WTC11 (cell line): ENCODE measurements around the gene SSH2. TPM values are rescaled to one million over a fixed set of nuclear protein-coding genes. Genes with fewer than 3 reads are reported as not detected.

Source experiments
- ATAC-seq: fragments of 200-7000 bp; cut with Tn5 transposase; 2 replicates; pipeline ENCODE4 v1.10.0; 2021; ENCODE audit warnings: mild to moderate bottlenecking, moderate library complexity
- CTCF ChIA-PET: fragments of 300-600 bp; sonication (Branson Sonifier 250); formaldehyde crosslinking; loops from one replicate; lab custom pipeline; 2021; ENCODE audit warnings: antibody characterized with exemption; lab: Charles Lee
- POLR2A ChIA-PET: fragments of 350-600 bp; sonication (Branson Sonifier 250); formaldehyde crosslinking; loops from one replicate; lab custom pipeline; 2021; ENCODE audit warnings: antibody characterized with exemption; lab: Charles Lee
- DNase-seq: peaks from one replicate; pipeline ENCODE4 v3.0.0; 2021; ENCODE audit warnings: low spot score
- H3K27ac Mint-ChIP-seq: 2 replicates; pipeline ENCODE4 v1.8.0; 2021; ENCODE audit warnings: mixed read lengths
- H3K27me3 Mint-ChIP-seq: 2 replicates; pipeline ENCODE4 v1.8.0; 2021; ENCODE audit warnings: low read depth, mild to moderate bottlenecking, moderate library complexity, mixed read lengths
- H3K36me3 Mint-ChIP-seq: 2 replicates; pipeline ENCODE4 v1.8.0; 2021; ENCODE audit warnings: mixed read lengths
- H3K4me1 Mint-ChIP-seq: 2 replicates; pipeline ENCODE4 v1.8.0; 2022; ENCODE audit warnings: mixed read lengths
- H3K4me3 Mint-ChIP-seq: 2 replicates; pipeline ENCODE4 v1.8.0; 2021; ENCODE audit warnings: mild to moderate bottlenecking, moderate library complexity, mixed read lengths
- H3K9me3 Mint-ChIP-seq: 2 replicates; pipeline ENCODE4 v1.8.0; 2021; ENCODE audit warnings: mixed read lengths
- ATF3 ChIP-seq: sonication (generic); formaldehyde crosslinking; conservative IDR thresholded peaks from 2 replicates; pipeline ENCODE4 v1.8.1; 2022; ENCODE audit warnings: mild to moderate bottlenecking, missing genetic modification reagents
- CBFB ChIP-seq: sonication (generic); formaldehyde crosslinking; IDR thresholded peaks from 2 replicates; pipeline ENCODE4 v1.8.1; 2022; ENCODE audit warnings: mild to moderate bottlenecking, low read depth, missing genetic modification reagents
- CTCF ChIP-seq: fragments of 200-600 bp; IDR thresholded peaks from 2 replicates; pipeline ENCODE4 v1.8.0; 2022; ENCODE audit warnings: antibody characterized with exemption
- FOXP1 ChIP-seq: sonication (generic); formaldehyde crosslinking; IDR thresholded peaks from 2 replicates; pipeline ENCODE4 v1.8.0; 2022; ENCODE audit warnings: missing genetic modification reagents, mild to moderate bottlenecking, moderate library complexity, borderline replicate concordance
- GTF2I ChIP-seq: fragments of 250-450 bp; sonication (Bioruptor Pico); conservative IDR thresholded peaks from 2 replicates; pipeline ENCODE4 v1.4.0; 2021; ENCODE audit warnings: mild to moderate bottlenecking
- HMGA2 ChIP-seq: fragments of 250-450 bp; sonication (Bioruptor Pico); IDR thresholded peaks from 2 replicates; pipeline ENCODE4 v1.4.0; 2021; ENCODE audit warnings: mild to moderate bottlenecking, moderate library complexity
- MYBL2 ChIP-seq: sonication (generic); formaldehyde crosslinking; IDR thresholded peaks from 2 replicates; pipeline ENCODE4 v1.8.1; 2023; ENCODE audit warnings: mild to moderate bottlenecking, moderate library complexity, missing genetic modification reagents
- NFATC4 ChIP-seq: fragments of 250-450 bp; sonication (Bioruptor Pico); IDR thresholded peaks from 2 replicates; pipeline ENCODE4 v1.9.0; 2021; ENCODE audit warnings: mild to moderate bottlenecking
- NR2C2 ChIP-seq: sonication (generic); formaldehyde crosslinking; IDR thresholded peaks from 2 replicates; pipeline ENCODE4 v1.8.0; 2022; ENCODE audit warnings: mild to moderate bottlenecking, missing genetic modification reagents
- PRDM15 ChIP-seq: sonication (generic); formaldehyde crosslinking; IDR thresholded peaks from 2 replicates; pipeline ENCODE4 v1.8.0; 2022; ENCODE audit warnings: missing genetic modification reagents
- PRRX2 ChIP-seq: fragments of 250-450 bp; sonication (Bioruptor Pico); IDR thresholded peaks from 2 replicates; pipeline ENCODE4 v1.8.0; 2021; ENCODE audit warnings: mild to moderate bottlenecking
- TEAD1 ChIP-seq: sonication (generic); formaldehyde crosslinking; IDR thresholded peaks from 2 replicates; pipeline ENCODE4 v1.8.0; 2022; ENCODE audit warnings: mild to moderate bottlenecking, missing genetic modification reagents
- TEAD4 ChIP-seq: sonication (generic); formaldehyde crosslinking; IDR thresholded peaks from 2 replicates; pipeline ENCODE4 v1.8.0; 2022; ENCODE audit warnings: mild to moderate bottlenecking, missing genetic modification reagents
- ZBTB21 ChIP-seq: sonication (generic); formaldehyde crosslinking; IDR thresholded peaks from 2 replicates; pipeline ENCODE4 v1.8.1; 2023; ENCODE audit warnings: mild to moderate bottlenecking, missing genetic modification reagents, borderline replicate concordance
- ZNF138 ChIP-seq: sonication (generic); formaldehyde crosslinking; conservative IDR thresholded peaks from 2 replicates; pipeline ENCODE4 v1.8.1; 2022; ENCODE audit warnings: mild to moderate bottlenecking, moderate library complexity, missing genetic modification reagents
- ZNF317 ChIP-seq: sonication (generic); formaldehyde crosslinking; IDR thresholded peaks from 2 replicates; pipeline ENCODE4 v1.8.1; 2023; ENCODE audit warnings: low read depth, mild to moderate bottlenecking, moderate library complexity, missing genetic modification reagents, borderline replicate concordance
- ZNF532 ChIP-seq: fragments of 250-450 bp; sonication (Bioruptor Pico); IDR thresholded peaks from 2 replicates; pipeline ENCODE4 v1.9.0; 2021; ENCODE audit warnings: mild to moderate bottlenecking, borderline replicate concordance
- total RNA-seq: library from RNA; stranded (reverse); gene quantifications from 3 replicates; pipeline ENCODE4 v1.2.3, GENCODE V29; 2021
- TF ChIP-seq, protein P1 (sequence below): sonication (generic); formaldehyde crosslinking; IDR thresholded peaks from 2 replicates; pipeline ENCODE4 v1.8.1; 2023; ENCODE audit warnings: mild to moderate bottlenecking, missing genetic modification reagents
- TF ChIP-seq, protein P2 (sequence below): sonication (generic); formaldehyde crosslinking; IDR thresholded peaks from 2 replicates; pipeline ENCODE4 v1.8.0; 2022; ENCODE audit warnings: mild to moderate bottlenecking, missing genetic modification reagents
- TF ChIP-seq, protein P3 (sequence below): sonication (generic); formaldehyde crosslinking; IDR thresholded peaks from 2 replicates; pipeline ENCODE4 v1.8.1; 2023; ENCODE audit warnings: mild to moderate bottlenecking, moderate library complexity, missing genetic modification reagents

SSH2 gene
- total RNA-seq, 1 experiment from 2014 or later = 14.3 TPM

- TF ChIP-seq, protein P1, sequence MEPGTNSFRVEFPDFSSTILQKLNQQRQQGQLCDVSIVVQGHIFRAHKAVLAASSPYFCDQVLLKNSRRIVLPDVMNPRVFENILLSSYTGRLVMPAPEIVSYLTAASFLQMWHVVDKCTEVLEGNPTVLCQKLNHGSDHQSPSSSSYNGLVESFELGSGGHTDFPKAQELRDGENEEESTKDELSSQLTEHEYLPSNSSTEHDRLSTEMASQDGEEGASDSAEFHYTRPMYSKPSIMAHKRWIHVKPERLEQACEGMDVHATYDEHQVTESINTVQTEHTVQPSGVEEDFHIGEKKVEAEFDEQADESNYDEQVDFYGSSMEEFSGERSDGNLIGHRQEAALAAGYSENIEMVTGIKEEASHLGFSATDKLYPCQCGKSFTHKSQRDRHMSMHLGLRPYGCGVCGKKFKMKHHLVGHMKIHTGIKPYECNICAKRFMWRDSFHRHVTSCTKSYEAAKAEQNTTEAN (CRISPR knock-in tag) = no peak
- no peak for TF ChIP-seq ZBTB21 (CRISPR knock-in tag)
- TF ChIP-seq ZNF532 (CRISPR knock-in tag) = no peak
- no peak for TF ChIP-seq ATF3 (CRISPR knock-in tag)
- TF ChIP-seq NR2C2 (CRISPR knock-in tag) = no peak
- TF ChIP-seq HMGA2 (CRISPR knock-in tag) = no peak
- TF ChIP-seq, all 79 proteins: peak for 0
These were observed 24.7 kb downstream of the SSH2 start (continued) for GRCh38 chr17:29905086-29905878.

DNA sequence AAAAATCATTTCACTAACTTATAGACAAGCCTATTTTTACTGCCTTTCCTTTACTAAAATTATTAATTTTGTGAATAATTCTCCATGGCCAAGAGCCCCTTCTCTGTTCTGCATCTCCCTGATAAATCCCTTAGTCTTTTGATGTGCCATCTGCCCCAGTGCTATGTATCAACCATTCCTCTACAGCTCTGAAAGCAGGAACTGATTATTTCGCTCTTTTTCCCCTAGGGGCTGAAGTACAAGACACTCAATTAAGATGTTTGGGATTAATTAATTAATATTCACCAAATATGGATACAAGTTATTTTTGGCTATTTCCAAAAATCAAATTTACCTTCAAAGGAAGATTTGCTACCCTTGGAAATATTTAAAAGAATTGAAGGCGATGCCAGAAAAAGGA is 26.6 kb downstream of the SSH2 start:
- POLR2A ChIA-PET = no interaction called here
- no peak overlapping the region for H3K27ac Mint-ChIP-seq
- peaks cover 26% of the 10 kb centered on the region for H3K9me3 Mint-ChIP-seq
- peaks cover 3% of the 10 kb centered on the region for H3K4me1 Mint-ChIP-seq
- no peak for ATAC-seq
- peaks cover 16% of the 10 kb centered on the region for H3K36me3 Mint-ChIP-seq
- H3K27me3 Mint-ChIP-seq = no peaks in the 10 kb centered on the region; the same call in 1 of the 2 replicates
- DNase-seq = no peak
- no peak overlapping the region for H3K4me3 Mint-ChIP-seq
- CTCF ChIA-PET = interaction anchor here (1.0 kb wide), 1 partner anchor 190 kb away, joined by 3 read pairs; no protein-coding TSS in a partner anchor
- TF ChIP-seq FOXP1 (CRISPR knock-in tag) (no peak), TEAD1 (no peak), PRDM15 (CRISPR knock-in tag) (no peak), NFATC4 (CRISPR knock-in tag) (no peak), ZNF317 (no peak), GTF2I (no peak), CTCF (no peak), ZNF138 (CRISPR knock-in tag) (no peak), PRRX2 (CRISPR knock-in tag) (no peak), MYBL2 (CRISPR knock-in tag) (no peak), CBFB (no peak), ZBTB21 (CRISPR knock-in tag) (no peak), TEAD4 (CRISPR knock-in tag) (no peak)
- TF ChIP-seq, protein P2, sequence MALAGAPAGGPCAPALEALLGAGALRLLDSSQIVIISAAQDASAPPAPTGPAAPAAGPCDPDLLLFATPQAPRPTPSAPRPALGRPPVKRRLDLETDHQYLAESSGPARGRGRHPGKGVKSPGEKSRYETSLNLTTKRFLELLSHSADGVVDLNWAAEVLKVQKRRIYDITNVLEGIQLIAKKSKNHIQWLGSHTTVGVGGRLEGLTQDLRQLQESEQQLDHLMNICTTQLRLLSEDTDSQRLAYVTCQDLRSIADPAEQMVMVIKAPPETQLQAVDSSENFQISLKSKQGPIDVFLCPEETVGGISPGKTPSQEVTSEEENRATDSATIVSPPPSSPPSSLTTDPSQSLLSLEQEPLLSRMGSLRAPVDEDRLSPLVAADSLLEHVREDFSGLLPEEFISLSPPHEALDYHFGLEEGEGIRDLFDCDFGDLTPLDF = no peak
- TF ChIP-seq, protein P3, sequence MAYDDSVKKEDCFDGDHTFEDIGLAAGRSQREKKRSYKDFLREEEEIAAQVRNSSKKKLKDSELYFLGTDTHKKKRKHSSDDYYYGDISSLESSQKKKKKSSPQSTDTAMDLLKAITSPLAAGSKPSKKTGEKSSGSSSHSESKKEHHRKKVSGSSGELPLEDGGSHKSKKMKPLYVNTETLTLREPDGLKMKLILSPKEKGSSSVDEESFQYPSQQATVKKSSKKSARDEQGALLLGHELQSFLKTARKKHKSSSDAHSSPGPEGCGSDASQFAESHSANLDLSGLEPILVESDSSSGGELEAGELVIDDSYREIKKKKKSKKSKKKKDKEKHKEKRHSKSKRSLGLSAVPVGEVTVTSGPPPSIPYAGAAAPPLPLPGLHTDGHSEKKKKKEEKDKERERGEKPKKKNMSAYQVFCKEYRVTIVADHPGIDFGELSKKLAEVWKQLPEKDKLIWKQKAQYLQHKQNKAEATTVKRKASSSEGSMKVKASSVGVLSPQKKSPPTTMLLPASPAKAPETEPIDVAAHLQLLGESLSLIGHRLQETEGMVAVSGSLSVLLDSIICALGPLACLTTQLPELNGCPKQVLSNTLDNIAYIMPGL = no peak
